Spleen (tissue), 11 donors: Measurements from ENCODE around the gene CAMTA1. TPM values are rescaled to one million over a fixed set of nuclear protein-coding genes. Genes with fewer than 3 reads are reported as not detected.

Experiments
- DNase-seq: peaks from one replicate; pipeline ENCODE4 v3.0.0-alpha.2; 2020
- H3K27ac ChIP-seq, 8 donors: fragments of 200-600 bp; sonication (generic) in 7 of 8; 1 replicate in 4 of 8; 2 replicates in 4 of 8; pipeline versions ENCODE4 v1.5.0 to v1.8.0; 2016 to 2021; ENCODE audit warnings: inconsistent platforms in 4 of 8, mild to moderate bottlenecking in 4 of 8, moderate library complexity in 1 of 8
- H3K27me3 ChIP-seq, 7 donors: fragments of 200-600 bp; sonication (generic) in 6 of 7; replicated peaks in 1 of 7; 1 replicate in 4 of 7; 2 replicates in 3 of 7; pipeline versions ENCODE4 v1.5.0 to v1.8.0; 2016 to 2021; ENCODE audit warnings: inconsistent platforms in 3 of 7, mild to moderate bottlenecking in 1 of 7
- H3K36me3 ChIP-seq, 6 donors: fragments of 200-600 bp; sonication (generic) in 5 of 6; 1 replicate in 4 of 6; 2 replicates in 2 of 6; pipeline versions ENCODE4 v1.5.0 to v1.8.0; 2016 to 2021; ENCODE audit warnings: inconsistent platforms in 2 of 6
- H3K4me1 ChIP-seq, 6 donors: fragments of 200-600 bp; sonication (generic) in 5 of 6; 1 replicate in 3 of 6; 2 replicates in 3 of 6; pipeline versions ENCODE4 v1.5.0 to v1.8.0; 2016 to 2021; ENCODE audit warnings: inconsistent platforms in 3 of 6
- H3K4me3 ChIP-seq, 8 donors: fragments of 200-600 bp; sonication (generic) in 7 of 8; 1 replicate in 4 of 8; 2 replicates in 4 of 8; pipeline versions ENCODE4 v1.5.0 to v1.8.0; 2016 to 2021; ENCODE audit warnings: inconsistent platforms in 4 of 8, mild to moderate bottlenecking in 4 of 8, moderate library complexity in 2 of 8
- H3K9me3 ChIP-seq, 8 donors: fragments of 200-600 bp; sonication (generic) in 7 of 8; 1 replicate in 4 of 8; 2 replicates in 4 of 8; pipeline versions ENCODE4 v1.5.0 to v1.8.0; 2016 to 2021; ENCODE audit warnings: inconsistent platforms in 4 of 8
- POLR2A ChIP-seq, 3 donors: fragments of 450-650 bp; IDR thresholded peaks; one replicate each; pipeline ENCODE4 v1.5.1; 2017; ENCODE audit warnings: antibody characterized with exemption in 3 of 3, mild to moderate bottlenecking in 1 of 3
- POLR2AphosphoS5 ChIP-seq, 3 donors: sonication (generic); formaldehyde crosslinking; IDR thresholded peaks; one replicate each; pipeline ENCODE4 v1.5.1; 2017; ENCODE audit warnings: antibody characterized with exemption in 3 of 3
- WGBS, 5 donors: extraction: QIAGEN DNeasy Blood & Tissue Kit in 3 of 5; methylation state at CpG; one replicate each; pipeline versions ENCODE4 v1.1.5 to v1.1.7; 2013 to 2018; 5-methylcytosine and 5-hydroxymethylcytosine counted together
- intact Hi-C: fragments of 100-400 bp; cut with DNase I; formaldehyde crosslinking; loops from one replicate; pipeline ENCODE4 v1.15.0; 2023; ENCODE audit warnings: low total_unique reads
- polyA plus RNA-seq, 3 donors: library from polyadenylated mRNA; stranded (reverse); fragments of 200-250 nt; gene quantifications; one replicate each; pipeline ENCODE4 v1.2.1, GENCODE V29; 2013
- total RNA-seq, 7 donors: library from RNA; depleted of rRNA in 3 of 7; stranded (reverse); fragments of >200 nt in 3 of 7; fragmentation: NEBNext Ultra II Directional in 4 of 7; extraction: Animal tissue kit (Norgen Biotek cat#: 25700) in 4 of 7; gene quantifications; one replicate each; pipeline versions ENCODE4 v1.1.0 to v1.2.1, GENCODE V29; 2016 to 2021
- TF ChIP-seq, protein P1 (sequence below), 11 experiments: fragments of 200-600 bp in 7 of 11; fragments of 450-650 bp in 4 of 11; sonication (generic) in 4 of 11; IDR thresholded peaks in 8 of 11; conservative IDR thresholded peaks in 3 of 11; 1 replicate in 7 of 11; 2 replicates in 4 of 11; pipeline versions ENCODE4 v1.4.0 to v1.8.0; 2016 to 2021; ENCODE audit warnings: antibody characterized with exemption in 11 of 11, inconsistent platforms in 4 of 11, mild to moderate bottlenecking in 1 of 11
- donor health status: healthy with polysubstance abuse.
- donor health status: DM: no; HTN: no; CAD: no; lungs with moderate emphysema.
- donor health status: DM: no; HTN: no; CAD: no.
- donor health status: Bipolar disorder and iron deficiency.
- donor health status: healthy.
- donor health status: DM: no; HTN: no; CAD: no.
- donor health status: DM: yes; HTN: yes; CAD: no.

The CAMTA1 gene
- total and polyA plus RNA-seq, 10 donors, result 53.0 to 106 (median 77.3) TPM

DNA sequence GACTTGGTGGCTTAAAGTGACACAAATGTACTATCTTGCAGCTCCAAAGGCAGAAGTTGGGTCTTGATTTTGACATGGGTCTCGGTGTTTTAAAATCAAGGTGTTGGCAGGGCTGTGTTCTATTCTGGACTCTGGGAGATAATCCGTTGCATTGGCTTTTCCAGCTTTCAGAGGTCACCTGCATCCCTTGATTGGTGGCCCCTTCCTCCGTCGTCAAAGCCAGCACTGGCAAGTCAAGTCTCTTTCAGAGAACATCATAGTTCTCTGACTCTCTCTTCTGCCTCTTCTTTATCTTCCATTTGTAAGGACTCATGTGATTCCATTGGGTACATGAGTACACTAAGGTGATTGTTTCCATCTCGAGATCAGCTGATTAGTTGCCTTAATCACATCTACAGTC is 172.1 kb downstream of the CAMTA1 start:
- Histone ChIP-seq H3K4me1 (peaks cover 0 to 22% (median 4%) of the 10 kb centered on the region in 6 donors), H3K9me3 (no peaks in the 10 kb centered on the region), H3K36me3 (no peaks in the 10 kb centered on the region), H3K27ac (no peak overlapping the region), H3K4me3 (no peak overlapping the region), H3K27me3 (peaks cover 0 to 15% (median 6%) of the 10 kb centered on the region in 7 donors)
- TF ChIP-seq POLR2A (IDR thresholded peaks at IDR 0.05) (no peak), POLR2AphosphoS5 (IDR thresholded peaks at IDR 0.05) (no peak)
- TF ChIP-seq, protein P1, sequence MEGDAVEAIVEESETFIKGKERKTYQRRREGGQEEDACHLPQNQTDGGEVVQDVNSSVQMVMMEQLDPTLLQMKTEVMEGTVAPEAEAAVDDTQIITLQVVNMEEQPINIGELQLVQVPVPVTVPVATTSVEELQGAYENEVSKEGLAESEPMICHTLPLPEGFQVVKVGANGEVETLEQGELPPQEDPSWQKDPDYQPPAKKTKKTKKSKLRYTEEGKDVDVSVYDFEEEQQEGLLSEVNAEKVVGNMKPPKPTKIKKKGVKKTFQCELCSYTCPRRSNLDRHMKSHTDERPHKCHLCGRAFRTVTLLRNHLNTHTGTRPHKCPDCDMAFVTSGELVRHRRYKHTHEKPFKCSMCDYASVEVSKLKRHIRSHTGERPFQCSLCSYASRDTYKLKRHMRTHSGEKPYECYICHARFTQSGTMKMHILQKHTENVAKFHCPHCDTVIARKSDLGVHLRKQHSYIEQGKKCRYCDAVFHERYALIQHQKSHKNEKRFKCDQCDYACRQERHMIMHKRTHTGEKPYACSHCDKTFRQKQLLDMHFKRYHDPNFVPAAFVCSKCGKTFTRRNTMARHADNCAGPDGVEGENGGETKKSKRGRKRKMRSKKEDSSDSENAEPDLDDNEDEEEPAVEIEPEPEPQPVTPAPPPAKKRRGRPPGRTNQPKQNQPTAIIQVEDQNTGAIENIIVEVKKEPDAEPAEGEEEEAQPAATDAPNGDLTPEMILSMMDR (IDR thresholded peaks at IDR 0.05 in 8 of 11, conservative IDR thresholded peaks at IDR 0.05 in 3 of 11), result no peak
- intact Hi-C loops, result no loop called here
- DNase-seq, result no peak
- 89 to 94% (median 91%) methylated on average over 5 of the region's 5 CpGs for WGBS, 5 donors

DNA sequence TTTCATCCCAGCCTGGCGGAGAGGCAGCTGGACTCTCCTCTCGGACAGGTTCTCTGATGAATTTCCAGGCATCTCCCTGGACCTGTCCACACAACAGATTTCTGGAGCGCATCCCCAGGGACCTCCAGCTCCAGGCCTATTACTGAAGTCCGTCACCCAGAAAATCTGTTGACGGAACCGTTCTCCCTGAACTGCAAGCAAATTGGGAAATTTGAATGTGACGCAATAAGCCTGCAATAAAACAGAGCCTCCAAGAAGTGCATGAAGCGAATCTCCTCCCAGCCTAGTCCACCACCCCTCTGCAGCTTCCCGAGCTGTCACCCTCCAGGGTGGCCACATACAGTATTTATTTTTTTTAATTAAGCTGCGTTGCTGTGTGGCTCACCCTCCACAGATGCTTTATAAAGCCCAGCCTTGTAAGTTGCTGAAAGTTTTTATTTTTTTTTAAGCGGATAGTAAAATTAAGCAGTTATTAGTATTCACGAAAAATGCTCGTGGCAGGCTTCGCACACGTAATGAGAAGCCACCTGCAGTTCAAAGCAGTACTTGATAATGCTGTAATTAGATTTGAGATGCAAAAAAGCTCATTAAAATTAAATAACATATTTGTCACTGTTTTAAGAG is 173.3 kb downstream of the CAMTA1 start:
- no peak for DNase-seq
- intact Hi-C loops, result no loop called here
- peaks cover 0 to 33% (median 11%) of the 10 kb centered on the region in 6 donors for H3K4me1 ChIP-seq
- no peaks in the 10 kb centered on the region for H3K36me3 ChIP-seq
- H3K9me3 ChIP-seq, result no peaks in the 10 kb centered on the region
- WGBS, 5 donors, result 68 to 92% (median 84%) methylated on average over 14 to 15 of the region's 15 CpGs
- H3K27me3 ChIP-seq, result peaks cover 0 to 27% (median 8%) of the 10 kb centered on the region in 7 donors
- TF ChIP-seq POLR2A (IDR thresholded peaks at IDR 0.05) (no peak), POLR2AphosphoS5 (IDR thresholded peaks at IDR 0.05) (no peak)
- TF ChIP-seq, protein P1 (IDR thresholded peaks at IDR 0.05 in 8 of 11, conservative IDR thresholded peaks at IDR 0.05 in 3 of 11), result no peak
- H3K4me3 ChIP-seq, result no peak overlapping the region
- H3K27ac ChIP-seq, result no peak overlapping the region

DNA sequence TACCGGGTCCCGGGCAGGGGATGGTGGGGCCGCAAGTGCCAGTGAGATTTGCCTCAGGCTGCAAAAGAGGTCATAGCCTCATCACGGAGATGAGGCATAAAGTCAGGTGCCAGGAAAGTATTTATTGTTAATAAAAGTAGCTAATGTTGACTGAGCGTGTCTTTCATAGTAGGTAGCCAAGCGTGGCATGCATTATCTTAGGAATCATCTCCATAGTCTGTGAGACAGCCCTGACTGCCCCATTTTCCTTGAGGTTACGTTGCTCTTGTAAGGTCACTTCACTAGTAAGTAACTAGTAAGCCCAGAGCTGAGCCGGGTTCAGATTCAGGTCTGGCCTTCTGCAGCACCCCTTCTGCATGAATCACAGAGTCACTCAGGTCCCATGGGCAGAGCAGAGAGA is 174.2 kb downstream of the CAMTA1 start:
- no peak overlapping the region for H3K27ac ChIP-seq
- peaks cover 0 to 39% (median 14%) of the 10 kb centered on the region in 6 donors for H3K4me1 ChIP-seq
- H3K27me3 ChIP-seq, result peaks cover 0 to 36% (median 14%) of the 10 kb centered on the region in 7 donors
- no peaks in the 10 kb centered on the region for H3K9me3 ChIP-seq
- intact Hi-C loops, result no loop called here
- WGBS, 5 donors, result 81 to 92% (median 88%) methylated on average over 8 of the region's 8 CpGs
- DNase-seq, result no peak
- TF ChIP-seq POLR2A (IDR thresholded peaks at IDR 0.05), result no peak
- TF ChIP-seq, protein P1 (IDR thresholded peaks at IDR 0.05 in 8 of 11, conservative IDR thresholded peaks at IDR 0.05 in 3 of 11), result no peak
- no peak for TF ChIP-seq POLR2AphosphoS5 (IDR thresholded peaks at IDR 0.05)
- no peak overlapping the region for H3K4me3 ChIP-seq
- H3K36me3 ChIP-seq, result no peaks in the 10 kb centered on the region

DNA sequence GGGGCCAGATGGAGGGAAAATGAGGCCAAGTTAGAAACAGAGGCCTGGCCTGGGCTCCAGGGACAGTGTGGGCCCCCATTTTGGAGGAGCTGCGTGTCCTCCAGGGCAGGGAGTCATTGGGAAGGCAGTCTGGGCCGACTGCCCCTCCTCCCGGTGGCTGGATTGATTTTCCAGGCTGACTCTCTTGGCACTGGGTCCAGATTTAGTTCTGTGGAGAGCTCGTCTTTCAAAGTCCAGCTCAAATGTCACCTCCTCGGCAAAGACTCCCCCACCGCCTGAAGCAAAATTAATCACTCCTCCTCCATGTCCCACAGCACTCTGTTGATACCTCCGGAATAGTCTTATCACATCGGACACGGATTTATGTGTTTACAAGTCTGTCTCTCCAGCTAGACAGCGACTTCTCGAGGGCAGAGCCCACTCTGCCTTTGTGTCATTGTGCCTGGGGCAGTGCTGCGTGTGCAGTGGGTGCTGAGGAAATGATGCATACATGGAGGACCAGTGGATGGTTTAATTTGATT is 175.1 kb downstream of the CAMTA1 start:
- TF ChIP-seq, protein P1 (IDR thresholded peaks at IDR 0.05 in 8 of 11, conservative IDR thresholded peaks at IDR 0.05 in 3 of 11), result no peak
- no peak for TF ChIP-seq POLR2AphosphoS5 (IDR thresholded peaks at IDR 0.05)
- no peak for TF ChIP-seq POLR2A (IDR thresholded peaks at IDR 0.05)
- peaks cover 0 to 45% (median 14%) of the 10 kb centered on the region in 7 donors for H3K27me3 ChIP-seq
- no peaks in the 10 kb centered on the region for H3K36me3 ChIP-seq
- H3K27ac ChIP-seq, result no peak overlapping the region
- intact Hi-C loops, result no loop called here
- DNase-seq, result no peak
- H3K4me3 ChIP-seq, result no peak overlapping the region
- peaks cover 0 to 38% (median 14%) of the 10 kb centered on the region in 6 donors for H3K4me1 ChIP-seq
- H3K9me3 ChIP-seq, result no peaks in the 10 kb centered on the region
- WGBS, 5 donors, result 65 to 86% (median 77%) methylated on average over 12 of the region's 12 CpGs
